Adrenal gland (tissue), 19 donors: ENCODE results near the gene TIGD3. TPM values are rescaled to one million over a fixed set of nuclear protein-coding genes. Genes with fewer than 3 reads are reported as not detected.

Source experiments
- DNase-seq, 7 donors: peaks; one replicate each; pipeline ENCODE4 v3.0.0-alpha.2; 2019 to 2020
- H3K27ac ChIP-seq, 5 donors: fragments of 200-600 bp; sonication (generic) in 4 of 5; 1 replicate in 3 of 5; 2 replicates in 2 of 5; pipeline versions ENCODE4 v1.5.1 to v1.8.0; 2016 to 2020; ENCODE audit warnings: mild to moderate bottlenecking in 1 of 5
- H3K27me3 ChIP-seq: fragments of 200-600 bp; 2 replicates; pipeline ENCODE4 v1.8.0; 2021
- H3K36me3 ChIP-seq, 2 donors: fragments of 200-600 bp; replicated peaks in 1 of 2; 1 replicate in 1 of 2; 2 replicates in 1 of 2; pipeline versions ENCODE4 v1.5.1 to v1.8.0; 2018 to 2022
- H3K4me1 ChIP-seq, 2 donors: fragments of 200-600 bp; replicated peaks in 1 of 2; 1 replicate in 1 of 2; 2 replicates in 1 of 2; pipeline versions ENCODE4 v1.5.1 to v1.8.0; 2018 to 2021
- H3K4me3 ChIP-seq, 4 donors: fragments of 200-600 bp; sonication (generic) in 3 of 4; one replicate each; pipeline ENCODE4 v1.5.1; 2016 to 2018
- H3K9me3 ChIP-seq, 3 donors: fragments of 200-600 bp; sonication (generic) in 1 of 3; replicated peaks in 1 of 3; 1 replicate in 2 of 3; 2 replicates in 1 of 3; pipeline versions ENCODE4 v1.5.1 to v1.8.0; 2016 to 2021
- CTCF ChIP-seq, 6 experiments: fragments of 450-650 bp in 4 of 6; fragments of 200-600 bp in 2 of 6; sonication (generic) in 1 of 6; IDR thresholded peaks; 1 replicate in 5 of 6; 2 replicates in 1 of 6; pipeline versions ENCODE4 v1.5.1 to v1.8.0; 2016 to 2021; ENCODE audit warnings: antibody characterized with exemption in 6 of 6, mild to moderate bottlenecking in 2 of 6, moderate library complexity in 1 of 6
- POLR2A ChIP-seq, 2 donors: fragments of 450-650 bp; IDR thresholded peaks; one replicate each; pipeline ENCODE4 v1.6.1; 2017; ENCODE audit warnings: antibody characterized with exemption in 2 of 2, mild to moderate bottlenecking in 2 of 2, moderate library complexity in 1 of 2
- WGBS, 4 donors: extraction: QIAGEN DNeasy Blood & Tissue Kit in 2 of 4; methylation state at CpG; one replicate each; pipeline versions ENCODE4 v1.1.5 to v1.1.7; 2013 to 2017; 5-methylcytosine and 5-hydroxymethylcytosine counted together
- intact Hi-C, 2 donors: fragments of 100-400 bp; cut with DNase I; formaldehyde crosslinking; loops; one replicate each; pipeline versions ENCODE4 v1.14.1 to v1.15.0; 2022 to 2023
- long read RNA-seq, 10 donors: library from polyadenylated mRNA in 3 of 10; unstranded in 2 of 10; stranded (forward) in 1 of 10; transcript quantifications; one replicate each; pipeline ENCODE4 v2.0.0 and lab custom pipeline, GENCODE V29; 2021 to 2026
- polyA plus RNA-seq, 3 donors: library from polyadenylated mRNA; stranded (reverse); fragments of 200-250 nt in 2 of 3; fragments of 350-450 nt in 1 of 3; fragmentation: Illumina TruSeq in 1 of 3; extraction: RNeasy Lipid Tissue Mini Kit (QIAGEN cat#74804) in 1 of 3; gene quantifications; one replicate each; pipeline ENCODE4 v1.2.3, GENCODE V29; 2013 to 2014
- total RNA-seq, 9 donors: library from RNA; depleted of rRNA in 4 of 9; stranded (reverse); fragments of >200 nt in 4 of 9; fragments of 120-200 nt in 1 of 9; fragmentation: NEBNext Ultra II Directional in 1 of 9; extraction: Animal tissue kit (Norgen Biotek cat#: 25700) in 1 of 9; gene quantifications; one replicate each; pipeline versions ENCODE4 v1.1.0 to v1.2.4, GENCODE V29; 2013 to 2023
- donor health status: healthy with polysubstance abuse.
- donor health status: Bipolar disorder and iron deficiency.
- donor health status: DM: yes; HTN: yes; CAD: no.
- donor health status: DM: no; HTN: no; CAD: no.
- donor health status: DM: no; HTN: no; CAD: no.
- donor health status: DM: yes; HTN: yes; CAD: no.

The TIGD3 gene
- under 1 TPM; 0.11 to 0.96 (median 0.33) TPM for total RNA-seq
- polyA plus RNA-seq, result under 1 TPM in 2 of 3 donors, not detected in 1; 0.27 to 0.40 TPM
- long read RNA-seq, donor 1, result 0 reads
- long read RNA-seq, donor 2, result 0 reads
- long read RNA-seq, donor 3, result 0 reads
- long read RNA-seq, donor 4, result 0 reads
- long read RNA-seq, donor 5, result 0 reads
- long read RNA-seq, donor 6, result 0 reads
- long read RNA-seq, donor 7, partial matches to known transcripts, result 0 of 1 reads
- long read RNA-seq, donor 7, other reads (novel, unspliced or antisense), result 0 of 1 reads
- long read RNA-seq, donor 8, result 0 reads
- long read RNA-seq, donor 9, result 0 reads
- long read RNA-seq, donor 10, result 0 reads

- H3K36me3 ChIP-seq, result peaks cover 0 to 35% of the 10 kb centered on the region in 2 donors
- intact Hi-C loops, result loop anchor here in 1 of 2 donors (5.0 kb wide), 1 partner anchor 158 kb away; no protein-coding TSS in a partner anchor
- TF ChIP-seq CTCF (IDR thresholded peaks at IDR 0.05) (no peak), POLR2A (IDR thresholded peaks at IDR 0.05) (peak; percentile 74)
- H3K4me1 ChIP-seq, result peaks cover 17 to 22% of the 10 kb centered on the region in 2 donors
- peak; percentile 96 to 99 (median 98) for DNase-seq
- 0 to 1% (median 1%) methylated on average over 18 to 79 of the region's 79 CpGs for WGBS, 4 donors
- peak within 1 kb of the TSS in 2 of 4 donors; percentile 41 to 79 for H3K4me3 ChIP-seq
- peak within 1 kb of the TSS in 4 of 5 donors; percentile 15 to 79 (median 66) for H3K27ac ChIP-seq
- H3K27me3 ChIP-seq, result no peaks in the 10 kb centered on the region
- H3K9me3 ChIP-seq, result no peaks in the 10 kb centered on the region
These were observed at the start of gene TIGD3 for GRCh38 chr11:65354265-65355012. Gene TIGD3 (plus strand): TSS chr11:65354751. CDS start chr11:65355809, 1,058 bp downstream.

- no peak for TF ChIP-seq CTCF (IDR thresholded peaks at IDR 0.05)
- TF ChIP-seq POLR2A (IDR thresholded peaks at IDR 0.05), result no peak
- no peaks in the 10 kb centered on the region for H3K36me3 ChIP-seq
- H3K4me3 ChIP-seq, result no peak overlapping the region
- H3K27ac ChIP-seq, result no peak overlapping the region
- H3K9me3 ChIP-seq, result no peaks in the 10 kb centered on the region
- H3K4me1 ChIP-seq, result peaks cover 0 to 25% of the 10 kb centered on the region in 2 donors
- WGBS, 4 donors, result 82 to 92% (median 86%) methylated on average over 16 to 17 of the region's 17 CpGs
- intact Hi-C loops, result no loop called here
- no peak for DNase-seq
- H3K27me3 ChIP-seq, result no peaks in the 10 kb centered on the region
These were observed 48.9 kb upstream of the TIGD3 start for GRCh38 chr11:65305501-65306268.

GRCh38 chr11:65307298-65308229 lies 47.0 kb upstream of the TIGD3 start:
- Histone ChIP-seq H3K4me3 (no peak overlapping the region), H3K36me3 (no peaks in the 10 kb centered on the region), H3K27ac (peak overlapping the region in 2 of 5 donors; percentile 30 to 65), H3K9me3 (no peaks in the 10 kb centered on the region), H3K27me3 (no peaks in the 10 kb centered on the region), H3K4me1 (peaks cover 0 to 25% of the 10 kb centered on the region in 2 donors)
- DNase-seq, result no peak
- TF ChIP-seq POLR2A (IDR thresholded peaks at IDR 0.05), result no peak
- TF ChIP-seq CTCF (IDR thresholded peaks at IDR 0.05), result no peak
- intact Hi-C loops, result no loop called here
- 82 to 94% (median 89%) methylated on average over 6 of the region's 6 CpGs for WGBS, 4 donors
